ENCODE data around the gene SERPINA5. TPM values are rescaled to one million over a fixed set of nuclear protein-coding genes. Genes with fewer than 3 reads are reported as not detected.
A peak's percentile ranks its signal among the peaks of the same experiment; 100 is the strongest.

The SERPINA5 gene
- total RNA-seq (2014; rRNA removed; shearing (Covaris generic)), result 0.16 and 0.32 TPM in 2 replicates
- polyA plus RNA-seq (2015; cell fraction: cytosol; rRNA removed), result 0.68 and 0.76 TPM in 2 replicates
- 0.36 TPM in 1 of 2 replicates, not detected in the other for polyA plus RNA-seq (2015; cell fraction: nucleus; rRNA removed)

GRCh38 chr14:94581127-94581999 lies at the start of gene SERPINA5:
TSS of gene SERPINA5 (plus strand) at chr14:94581426. CDS start at chr14:94587363, 5,937 bp downstream.
- in situ Hi-C loops (cut with HindIII; ENCODE audit: low pct_unique_long_range_greater_than_20kb, low sequenced_read_pairs), result no loop called here
- DNase-seq (ENCODE audit: low read depth, low spot score), result no peak

- no peak for DNase-seq (ENCODE audit: low read depth, low spot score)
- in situ Hi-C loops (cut with HindIII; ENCODE audit: low pct_unique_long_range_greater_than_20kb, low sequenced_read_pairs), result no loop called here
Observed at GRCh38 chr14:94532447-94532846, 48.8 kb upstream of the SERPINA5 start.

GRCh38 chr14:94535506-94535905 lies 45.7 kb upstream of the SERPINA5 start:
- no peak for DNase-seq (ENCODE audit: low read depth, low spot score)
- in situ Hi-C loops (cut with HindIII; ENCODE audit: low pct_unique_long_range_greater_than_20kb, low sequenced_read_pairs), result no loop called here

DNA sequence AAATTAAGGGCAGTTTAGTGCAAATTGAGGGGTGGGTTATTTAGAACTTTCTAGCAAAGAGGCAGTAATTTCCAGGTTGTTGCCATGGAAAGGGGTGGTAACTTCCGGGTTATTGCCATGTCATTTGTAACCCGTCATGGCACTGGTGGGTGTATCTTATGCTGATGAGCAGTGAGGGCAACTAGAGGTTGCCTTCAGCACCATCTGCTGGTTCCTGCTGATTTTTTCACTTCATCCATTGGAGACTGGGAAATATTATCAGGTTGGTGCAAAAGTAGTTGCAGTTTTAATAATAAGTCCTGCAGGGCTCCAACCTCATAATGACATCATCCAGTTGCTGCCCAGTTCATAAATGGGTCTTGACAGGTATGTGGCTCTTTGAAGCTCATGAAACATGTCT lies 44.4 kb upstream of the SERPINA5 start:
- in situ Hi-C loops (cut with HindIII; ENCODE audit: low pct_unique_long_range_greater_than_20kb, low sequenced_read_pairs), result no loop called here
- peak; percentile 84 for DNase-seq (ENCODE audit: low read depth, low spot score)

- in situ Hi-C loops (cut with HindIII; ENCODE audit: low pct_unique_long_range_greater_than_20kb, low sequenced_read_pairs), result no loop called here
- no peak for DNase-seq (ENCODE audit: low read depth, low spot score)
Observed at GRCh38 chr14:94538070-94538740, 43.0 kb upstream of the SERPINA5 start.

- no peak for DNase-seq (ENCODE audit: low read depth, low spot score)
- in situ Hi-C loops (cut with HindIII; ENCODE audit: low pct_unique_long_range_greater_than_20kb, low sequenced_read_pairs), result no loop called here
Observed at GRCh38 chr14:94539181-94539580, 42.0 kb upstream of the SERPINA5 start.

DNA sequence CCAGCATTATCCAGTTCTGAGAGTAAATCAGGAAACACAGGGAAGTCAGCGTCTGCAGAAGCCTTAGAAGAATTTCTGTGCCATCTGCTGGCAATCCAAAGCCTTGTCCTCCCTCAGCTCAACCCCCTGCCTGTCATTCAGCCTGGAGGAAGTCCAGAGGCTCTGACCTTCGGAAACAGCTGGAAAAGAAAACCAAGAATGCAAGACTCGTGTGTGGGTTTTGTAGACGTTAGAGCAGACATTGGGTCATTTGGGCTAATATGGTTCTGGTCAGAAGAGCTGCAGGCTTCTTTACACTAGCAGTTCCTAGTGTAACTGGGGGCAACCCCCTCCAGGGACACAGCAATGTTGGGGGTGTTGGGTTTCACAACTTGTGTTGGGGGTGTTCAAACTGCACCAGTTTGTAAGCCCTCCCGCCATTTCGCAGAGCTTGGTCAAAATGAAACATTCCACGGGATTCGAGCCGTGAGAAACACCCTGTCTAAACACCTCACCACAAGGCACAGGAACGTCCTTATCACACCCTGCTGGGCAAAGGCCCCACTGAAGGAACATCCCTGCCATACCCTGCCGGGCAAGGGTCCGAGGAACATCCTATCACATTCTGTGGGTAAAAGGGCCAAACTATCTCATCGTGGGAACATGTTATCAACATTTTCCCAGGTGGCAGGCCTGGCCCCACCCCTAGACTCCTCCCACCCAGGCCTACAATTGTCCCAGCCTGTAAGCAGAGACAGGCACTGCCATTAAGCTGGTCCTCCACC lies 41.0 kb upstream of the SERPINA5 start:
- DNase-seq (ENCODE audit: low read depth, low spot score), result peak; percentile 34

GRCh38 chr14:94541234-94541975 lies 39.8 kb upstream of the SERPINA5 start:
- in situ Hi-C loops (cut with HindIII; ENCODE audit: low pct_unique_long_range_greater_than_20kb, low sequenced_read_pairs), result no loop called here
- DNase-seq (ENCODE audit: low read depth, low spot score), result no peak

More for the DNA sequence above, 41.0 kb upstream of the SERPINA5 start:
- in situ Hi-C loops (cut with HindIII; ENCODE audit: low pct_unique_long_range_greater_than_20kb, low sequenced_read_pairs), result no loop called here

GRCh38 chr14:94542111-94542810 lies 39.0 kb upstream of the SERPINA5 start:
- no peak for DNase-seq (ENCODE audit: low read depth, low spot score)
- in situ Hi-C loops (cut with HindIII; ENCODE audit: low pct_unique_long_range_greater_than_20kb, low sequenced_read_pairs), result no loop called here

- no peak for DNase-seq (ENCODE audit: low read depth, low spot score)
- in situ Hi-C loops (cut with HindIII; ENCODE audit: low pct_unique_long_range_greater_than_20kb, low sequenced_read_pairs), result no loop called here
Observed at GRCh38 chr14:94542811-94543440, 38.3 kb upstream of the SERPINA5 start.

DNA sequence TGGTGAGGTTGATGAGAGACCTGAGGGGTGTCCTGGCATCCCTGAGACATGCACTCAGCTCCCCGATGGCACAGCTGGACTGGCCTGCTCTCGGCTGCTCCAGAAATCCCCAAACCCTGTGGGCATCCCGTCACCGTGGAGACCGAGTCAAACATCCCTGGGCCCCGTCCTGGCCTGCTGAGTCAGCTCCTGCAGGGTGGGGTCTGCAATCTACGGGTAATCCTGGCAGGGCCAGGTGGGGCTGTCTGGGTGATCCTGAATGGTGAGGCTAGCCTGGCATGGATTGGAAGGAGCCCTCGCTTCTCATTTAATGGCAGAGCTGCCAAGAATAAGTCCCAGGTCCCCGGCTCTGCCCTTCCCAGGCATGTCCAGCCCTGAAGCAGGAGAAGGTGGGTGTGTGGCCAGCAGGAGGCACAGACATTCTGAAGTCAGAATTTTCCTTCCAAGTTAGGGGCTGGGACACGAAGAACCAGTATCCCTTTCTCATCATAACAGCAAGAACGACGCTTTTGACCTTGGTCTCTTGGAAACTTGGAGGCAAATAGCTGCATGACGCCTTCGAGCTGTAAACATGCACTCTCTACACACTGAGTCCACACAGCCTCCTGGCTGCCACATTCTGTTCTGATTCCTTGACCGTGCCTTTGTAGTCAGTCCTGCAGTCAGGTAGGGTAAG lies 37.6 kb upstream of the SERPINA5 start:
- in situ Hi-C loops (cut with HindIII; ENCODE audit: low pct_unique_long_range_greater_than_20kb, low sequenced_read_pairs), result no loop called here

DNA sequence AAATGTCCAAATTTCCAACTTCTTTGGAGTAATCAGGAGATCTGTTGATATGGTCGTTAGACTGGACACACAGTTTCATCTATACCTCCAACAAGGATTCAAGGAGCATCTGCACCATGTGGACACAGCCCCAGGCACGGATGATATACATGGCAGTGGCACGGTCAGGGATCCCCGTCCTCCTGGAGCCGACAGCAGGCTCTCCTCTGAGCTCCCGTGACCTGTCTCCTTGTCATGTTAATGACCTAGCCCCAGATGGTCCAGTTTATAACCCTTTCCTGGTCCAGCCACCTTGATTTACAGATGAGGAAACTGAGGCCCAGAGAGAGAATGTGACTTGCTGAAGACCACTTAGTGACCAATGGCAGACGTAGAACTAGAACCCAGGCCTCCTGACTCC lies 36.5 kb upstream of the SERPINA5 start:
- DNase-seq (ENCODE audit: low read depth, low spot score), result no peak
- in situ Hi-C loops (cut with HindIII; ENCODE audit: low pct_unique_long_range_greater_than_20kb, low sequenced_read_pairs), result no loop called here

More for the DNA sequence above, 37.6 kb upstream of the SERPINA5 start:
- DNase-seq (ENCODE audit: low read depth, low spot score), result no peak

DNA sequence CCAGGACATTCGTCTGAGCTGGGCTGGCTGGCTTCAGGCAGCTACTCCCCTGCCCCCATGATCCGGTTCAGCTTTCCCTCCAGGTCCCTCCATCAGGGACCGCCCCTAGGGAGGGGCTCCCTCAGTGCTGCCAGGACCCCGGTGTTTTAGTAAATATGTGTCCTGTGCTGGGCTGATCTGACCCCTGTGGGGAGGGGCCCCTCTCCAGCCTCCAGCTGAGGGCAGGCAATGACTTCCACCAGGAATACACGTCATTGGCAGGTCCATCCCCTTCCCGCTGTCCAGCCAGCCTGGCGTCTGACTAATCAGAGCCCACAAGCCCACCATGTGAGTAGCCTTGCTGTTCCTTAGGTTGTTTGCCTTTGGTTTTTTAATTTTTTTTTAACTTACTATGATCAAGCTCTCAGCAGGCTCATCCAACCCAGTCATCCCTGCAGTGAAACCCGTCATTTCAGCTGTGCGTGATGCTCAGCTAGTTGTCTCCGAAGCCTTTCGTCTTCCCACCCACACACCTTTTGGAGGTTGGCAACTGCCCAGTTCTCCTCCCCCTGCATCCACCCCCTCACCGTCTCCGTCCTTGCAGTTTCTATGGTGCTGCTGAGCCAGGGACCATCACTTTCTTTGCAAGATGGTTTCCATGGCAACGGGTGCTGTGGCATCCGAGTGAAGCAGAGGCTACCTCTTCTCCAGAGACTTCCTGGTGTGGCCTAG lies 35.9 kb upstream of the SERPINA5 start:
- in situ Hi-C loops (cut with HindIII; ENCODE audit: low pct_unique_long_range_greater_than_20kb, low sequenced_read_pairs), result no loop called here

GRCh38 chr14:94547151-94547680 lies 34.0 kb upstream of the SERPINA5 start:
- no peak for DNase-seq (ENCODE audit: low read depth, low spot score)
- in situ Hi-C loops (cut with HindIII; ENCODE audit: low pct_unique_long_range_greater_than_20kb, low sequenced_read_pairs), result no loop called here

More for the DNA sequence above, 35.9 kb upstream of the SERPINA5 start:
- DNase-seq (ENCODE audit: low read depth, low spot score), result no peak

- no peak for DNase-seq (ENCODE audit: low read depth, low spot score)
- in situ Hi-C loops (cut with HindIII; ENCODE audit: low pct_unique_long_range_greater_than_20kb, low sequenced_read_pairs), result no loop called here
Observed at GRCh38 chr14:94547726-94548125, 33.5 kb upstream of the SERPINA5 start.

Measured in SK-MEL-5 (cell line).